Activated CD4-positive, alpha-beta T cell treated with anti-CD3 and anti-CD28 coated beads, Interleukin-2, amount 10 ng/mL, durations not matched to agents 7 days and 5 days (primary cell): Measurements from ENCODE around the gene PCDHA4. TPM values are rescaled to one million over a fixed set of nuclear protein-coding genes. Genes with fewer than 3 reads are reported as not detected.
A peak's percentile ranks its signal among the peaks of the same experiment; 100 is the strongest.

Experiments
- CTCF ChIA-PET: fragments of 350-600 bp; sonication (Branson Sonifier 250); formaldehyde crosslinking; loops from one replicate; lab custom pipeline; 2021; ENCODE audit warnings: antibody characterized with exemption; lab: Charles Lee
- POLR2A ChIA-PET: fragments of 350-600 bp; sonication (Branson Sonifier 250); formaldehyde crosslinking; loops from one replicate; lab custom pipeline; 2021; ENCODE audit warnings: antibody characterized with exemption; lab: Charles Lee
- DNase-seq: peaks from one replicate; pipeline ENCODE4 v3.0.0-alpha.2; 2020
- H3K27ac Mint-ChIP-seq: one replicate; pipeline ENCODE4 v1.8.0; 2021; ENCODE audit warnings: mild to moderate bottlenecking, moderate library complexity, mixed read lengths
- H3K27me3 Mint-ChIP-seq: one replicate; pipeline ENCODE4 v1.8.0; 2021; ENCODE audit warnings: mixed read lengths
- H3K36me3 Mint-ChIP-seq: one replicate; pipeline ENCODE4 v1.8.0; 2021; ENCODE audit warnings: low read depth, mixed read lengths
- H3K4me1 Mint-ChIP-seq: one replicate; pipeline ENCODE4 v1.8.0; 2021; ENCODE audit warnings: mixed read lengths
- H3K4me3 Mint-ChIP-seq: one replicate; pipeline ENCODE4 v1.8.0; 2021; ENCODE audit warnings: mild to moderate bottlenecking, moderate library complexity, mixed read lengths
- H3K9me3 Mint-ChIP-seq: one replicate; pipeline ENCODE4 v1.8.0; 2021; ENCODE audit warnings: mixed read lengths
- total RNA-seq, 2 experiments: library from RNA; stranded (reverse); gene quantifications; one replicate each; pipeline ENCODE4 v1.2.3, GENCODE V29; 2021

Gene PCDHA4
- total RNA-seq, 2 experiments from 2014 or later: not detected

DNA sequence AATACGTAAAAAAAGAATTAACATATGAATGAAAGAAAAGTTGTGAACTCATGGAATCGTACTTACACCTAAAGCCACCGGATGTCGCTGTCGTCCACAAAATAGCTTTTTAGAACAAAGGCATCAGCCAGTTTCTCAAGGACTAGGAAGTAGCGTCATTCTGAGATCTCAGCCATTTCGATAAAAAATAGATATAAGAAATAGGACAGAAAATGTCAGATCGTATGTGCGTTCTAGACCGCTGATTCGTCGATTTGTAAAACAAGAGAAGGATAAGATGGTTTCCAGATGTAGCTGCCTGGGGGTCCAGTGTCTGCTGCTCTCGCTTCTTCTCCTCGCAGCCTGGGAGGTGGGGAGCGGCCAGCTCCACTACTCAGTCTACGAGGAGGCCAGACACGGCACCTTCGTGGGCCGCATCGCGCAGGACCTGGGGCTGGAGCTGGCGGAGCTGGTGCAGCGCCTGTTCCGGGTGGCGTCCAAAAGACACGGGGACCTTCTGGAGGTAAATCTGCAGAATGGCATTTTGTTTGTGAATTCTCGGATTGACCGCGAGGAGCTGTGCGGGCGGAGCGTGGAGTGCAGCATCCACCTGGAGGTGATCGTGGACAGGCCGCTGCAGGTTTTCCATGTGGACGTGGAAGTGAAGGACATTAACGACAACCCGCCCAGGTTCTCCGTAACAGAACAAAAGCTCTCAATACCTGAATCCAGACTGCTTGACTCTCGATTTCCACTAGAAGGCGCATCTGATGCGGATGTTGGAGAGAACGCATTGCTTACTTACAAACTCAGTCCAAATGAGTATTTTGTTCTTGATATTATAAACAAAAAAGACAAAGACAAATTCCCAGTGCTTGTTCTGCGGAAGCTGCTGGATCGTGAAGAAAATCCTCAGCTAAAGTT lies 49.2 kb downstream of the PCDHA4 start, which contains the start of gene PCDHA10:
Gene PCDHA10, plus strand, starts transcription at position 126 of the 903 bp plus-strand sequence. Its CDS starts 152 bp downstream, at position 278.
- H3K9me3 Mint-ChIP-seq: peaks cover 21% of the 10 kb centered on the region
- CTCF ChIA-PET: no interaction called here

DNA sequence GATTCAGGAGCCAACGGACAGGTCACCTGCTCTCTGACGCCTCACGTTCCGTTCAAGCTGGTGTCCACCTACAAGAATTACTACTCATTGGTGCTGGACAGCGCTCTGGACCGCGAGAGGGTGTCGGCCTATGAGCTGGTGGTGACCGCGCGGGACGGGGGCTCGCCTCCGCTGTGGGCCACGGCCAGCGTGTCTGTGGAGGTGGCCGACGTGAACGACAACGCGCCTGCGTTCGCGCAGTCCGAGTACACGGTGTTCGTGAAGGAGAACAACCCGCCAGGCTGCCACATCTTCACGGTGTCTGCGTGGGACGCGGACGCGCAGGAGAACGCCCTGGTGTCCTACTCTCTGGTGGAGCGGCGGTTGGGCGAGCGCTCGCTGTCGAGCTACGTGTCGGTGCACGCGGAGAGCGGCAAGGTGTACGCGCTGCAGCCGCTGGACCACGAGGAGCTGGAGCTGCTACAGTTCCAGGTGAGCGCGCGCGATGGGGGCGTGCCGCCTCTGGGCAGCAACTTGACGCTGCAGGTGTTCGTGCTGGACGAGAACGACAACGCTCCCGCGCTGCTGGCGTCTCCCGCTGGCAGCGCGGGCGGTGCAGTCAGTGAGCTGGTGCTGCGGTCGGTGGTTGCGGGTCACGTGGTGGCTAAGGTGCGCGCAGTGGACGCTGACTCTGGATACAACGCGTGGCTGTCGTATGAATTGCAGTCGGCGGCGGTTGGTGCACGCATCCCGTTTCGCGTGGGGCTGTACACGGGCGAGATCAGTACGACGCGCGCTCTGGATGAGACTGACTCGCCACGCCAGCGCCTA lies 50.5 kb downstream of the PCDHA4 start:
- Mint-ChIP-seq H3K27me3 (no peaks in the 10 kb centered on the region), H3K36me3 (peaks cover 3% of the 10 kb centered on the region), H3K27ac (no peak overlapping the region), H3K4me1 (no peaks in the 10 kb centered on the region), H3K4me3 (no peak overlapping the region), H3K9me3 (peaks cover 27% of the 10 kb centered on the region)
- ChIA-PET POLR2A (no interaction called here), CTCF (no interaction called here)
- no peak for DNase-seq

More for the DNA sequence above, 49.2 kb downstream of the PCDHA4 start, which contains the start of gene PCDHA10:
- peaks cover 3% of the 10 kb centered on the region for H3K36me3 Mint-ChIP-seq
- peak within 1 kb of the TSS; percentile 6 for H3K27ac Mint-ChIP-seq
- H3K4me1 Mint-ChIP-seq: no peaks in the 10 kb centered on the region
- POLR2A ChIA-PET: no interaction called here
- H3K4me3 Mint-ChIP-seq: no peak within 1 kb of the TSS
- H3K27me3 Mint-ChIP-seq: no peaks in the 10 kb centered on the region
- DNase-seq: no peak

DNA sequence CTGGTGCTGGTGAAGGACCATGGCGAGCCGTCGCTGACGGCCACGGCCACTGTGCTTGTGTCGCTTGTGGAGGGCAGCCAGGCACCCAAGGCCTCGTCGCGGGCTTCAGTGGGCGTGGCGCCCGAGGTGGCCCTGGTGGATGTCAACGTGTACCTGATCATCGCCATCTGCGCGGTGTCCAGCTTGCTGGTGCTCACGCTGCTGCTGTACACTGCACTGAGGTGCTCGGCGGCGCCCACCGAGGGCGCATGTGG lies 51.0 kb downstream of the PCDHA4 start:
- H3K36me3 Mint-ChIP-seq: peaks cover 3% of the 10 kb centered on the region
- H3K4me1 Mint-ChIP-seq: no peaks in the 10 kb centered on the region
- H3K9me3 Mint-ChIP-seq: peaks cover 24% of the 10 kb centered on the region
- no peak overlapping the region for H3K27ac Mint-ChIP-seq
- POLR2A ChIA-PET: no interaction called here
- H3K27me3 Mint-ChIP-seq: no peaks in the 10 kb centered on the region
- CTCF ChIA-PET: no interaction called here
- no peak overlapping the region for H3K4me3 Mint-ChIP-seq
- no peak for DNase-seq

DNA sequence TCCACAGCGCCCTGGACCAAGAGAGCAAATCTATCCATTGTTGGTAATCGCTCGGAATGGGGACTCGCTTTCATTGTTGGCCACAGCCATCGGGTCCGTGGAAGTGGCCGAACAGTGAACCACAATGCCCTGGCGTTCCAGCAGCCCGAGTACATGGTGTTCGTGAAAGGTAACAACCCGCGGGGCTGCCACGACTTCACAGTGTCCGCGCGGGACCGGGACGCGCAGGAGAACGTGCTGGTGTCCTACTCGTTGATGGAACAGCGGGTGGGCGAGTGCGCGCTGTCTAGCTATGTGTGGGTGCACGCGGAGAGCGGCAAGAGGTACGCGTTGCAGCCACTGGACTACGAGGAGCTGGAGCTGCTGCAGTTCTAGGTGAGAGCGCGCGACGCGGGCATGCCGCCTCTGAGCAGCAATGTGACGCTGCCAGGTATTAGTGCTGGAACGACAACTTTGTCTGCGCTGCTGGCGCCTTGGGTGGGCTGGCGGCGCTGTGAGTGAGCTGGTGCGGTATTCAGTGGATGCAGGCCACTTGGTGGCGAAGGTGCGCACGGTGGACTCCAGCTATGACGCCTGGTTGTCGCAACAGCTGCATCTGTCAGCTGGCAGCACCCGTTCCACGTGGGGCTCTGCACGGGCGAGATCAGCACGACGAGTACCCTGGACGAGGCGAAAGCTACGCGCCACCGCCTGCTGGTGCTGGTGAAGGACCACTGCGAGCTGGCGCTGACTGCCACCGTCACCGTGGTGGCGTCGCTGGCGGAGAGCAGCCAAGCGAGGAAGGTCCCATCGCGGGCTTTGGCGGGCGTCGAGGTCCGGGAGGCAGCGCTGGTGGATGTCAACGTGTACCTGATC lies 55.8 kb downstream of the PCDHA4 start:
- no peak for DNase-seq
- Mint-ChIP-seq H3K9me3 (peaks cover 16% of the 10 kb centered on the region), H3K27me3 (no peaks in the 10 kb centered on the region), H3K4me1 (no peaks in the 10 kb centered on the region), H3K4me3 (no peak overlapping the region), H3K27ac (no peak overlapping the region), H3K36me3 (no peaks in the 10 kb centered on the region)
- ChIA-PET POLR2A (no interaction called here), CTCF (no interaction called here)

Other genes starting within 250 kb of the PCDHA4 start
- gene SRA1, start 249.6 kb upstream of the PCDHA4 start, total RNA-seq: 10 to 100 TPM; 32.4 to 38.0 TPM
- 10 to 100 TPM; 28.5 to 32.8 TPM for gene APBB3, start 242.5 kb upstream of the PCDHA4 start, total RNA-seq
- gene SLC35A4, start 242.2 kb upstream of the PCDHA4 start, total RNA-seq: 10 to 100 TPM; 84.0 to 96.6 TPM
- under 1 TPM; 0.21 to 0.37 TPM for gene CD14, start 173.9 kb upstream of the PCDHA4 start, total RNA-seq
- gene TMCO6, start 167.6 kb upstream of the PCDHA4 start, total RNA-seq: 10 to 100 TPM; 33.5 to 38.8 TPM
- gene NDUFA2, start 159.4 kb upstream of the PCDHA4 start, total RNA-seq: 10 to 100 TPM; 76.3 to 79.9 TPM
- gene IK, start 159.2 kb upstream of the PCDHA4 start, total RNA-seq: 100 to 1,000 TPM; 121 to 161 TPM
- 10 to 100 TPM; 33.7 to 37.1 TPM for gene WDR55, start 142.2 kb upstream of the PCDHA4 start, total RNA-seq
- gene DND1, start 133.5 kb upstream of the PCDHA4 start, total RNA-seq: 1 to 10 TPM; 2.0 to 2.2 TPM
- 10 to 100 TPM; 71.5 to 76.5 TPM for gene HARS1, start 115.7 kb upstream of the PCDHA4 start, total RNA-seq
- 10 to 100 TPM; 32.7 to 34.2 TPM for gene HARS2, start 115.6 kb upstream of the PCDHA4 start, total RNA-seq
- 10 to 100 TPM; 52.4 to 61.3 TPM for gene ZMAT2, start 106.6 kb upstream of the PCDHA4 start, total RNA-seq
- not detected for gene PCDHA1, start 20.9 kb upstream of the PCDHA4 start, total RNA-seq
- gene PCDHA2, start 12.2 kb upstream of the PCDHA4 start, total RNA-seq: not detected
- gene PCDHA3, start 6.0 kb upstream of the PCDHA4 start, total RNA-seq: not detected
- gene PCDHA5, start 14.5 kb downstream of the PCDHA4 start, total RNA-seq: not detected
- not detected for gene PCDHA6, start 20.9 kb downstream of the PCDHA4 start, total RNA-seq
- gene PCDHA7, start 27.2 kb downstream of the PCDHA4 start, total RNA-seq: not detected
- gene PCDHA8, start 34.1 kb downstream of the PCDHA4 start, total RNA-seq: not detected
- not detected for gene PCDHA9, start 41.3 kb downstream of the PCDHA4 start, total RNA-seq
- gene PCDHA10, start 48.8 kb downstream of the PCDHA4 start, total RNA-seq: not detected
- gene PCDHA11, start 61.9 kb downstream of the PCDHA4 start, total RNA-seq: not detected
- gene PCDHA12, start 68.2 kb downstream of the PCDHA4 start, total RNA-seq: not detected
- not detected for gene PCDHA13, start 75.1 kb downstream of the PCDHA4 start, total RNA-seq
- not detected for gene PCDHAC1, start 119.2 kb downstream of the PCDHA4 start, total RNA-seq
- not detected for gene PCDHAC2, start 159.4 kb downstream of the PCDHA4 start, total RNA-seq
- gene PCDHB1, start 244.3 kb downstream of the PCDHA4 start, total RNA-seq: not detected